HL-60 (cell line): ENCODE data around the gene DSCAML1.

Experiments used
- DNase-seq, 2 experiments: peaks; one replicate each; pipeline ENCODE4 v3.0.0-alpha.2; 2010 to 2020; ENCODE audit warnings: low read depth in 1 of 2, low spot score in 1 of 2
- H3K27ac ChIP-seq: fragments of 250-450 bp; sonication (Bioruptor Pico); replicated peaks from 2 replicates; pipeline ENCODE4 v1.5.1; 2020; ENCODE audit warnings: mild to moderate bottlenecking, moderate library complexity
- H3K27me3 ChIP-seq: fragments of 250-450 bp; sonication (Bioruptor Pico); 2 replicates; pipeline ENCODE4 v1.5.1; 2021; ENCODE audit warnings: mild to moderate bottlenecking, moderate library complexity; ENCODE audit not compliant: insufficient read depth, poor library complexity, severe bottlenecking
- H3K4me3 ChIP-seq: replicated peaks from 2 replicates; pipeline ENCODE4 v1.5.1; 2011; ENCODE audit warnings: mild to moderate bottlenecking, control low read depth, low read length; ENCODE audit not compliant: insufficient read depth
- GABPA ChIP-seq: IDR thresholded peaks from 2 replicates; pipeline ENCODE4 v1.6.1; 2012; ENCODE audit warnings: low read depth
- POLR2AphosphoS5 ChIP-seq: IDR thresholded peaks from 2 replicates; pipeline ENCODE4 v1.6.1; 2012; ENCODE audit warnings: low read depth
- SPI1 ChIP-seq: IDR thresholded peaks from 2 replicates; pipeline ENCODE4 v1.6.1; 2012; ENCODE audit warnings: low read depth, mild to moderate bottlenecking, borderline replicate concordance
- TF ChIP-seq, protein P1 (sequence below): IDR thresholded peaks from one replicate; pipeline ENCODE4 v1.5.1; 2011; ENCODE audit warnings: low read length, control low read depth, inconsistent platforms; ENCODE audit not compliant: insufficient read depth
- TF ChIP-seq, protein P2 (sequence below): IDR thresholded peaks from 2 replicates; pipeline ENCODE4 v1.6.1; 2012; ENCODE audit warnings: low read depth; ENCODE audit not compliant: insufficient replicate concordance

DSCAML1 gene

DNA sequence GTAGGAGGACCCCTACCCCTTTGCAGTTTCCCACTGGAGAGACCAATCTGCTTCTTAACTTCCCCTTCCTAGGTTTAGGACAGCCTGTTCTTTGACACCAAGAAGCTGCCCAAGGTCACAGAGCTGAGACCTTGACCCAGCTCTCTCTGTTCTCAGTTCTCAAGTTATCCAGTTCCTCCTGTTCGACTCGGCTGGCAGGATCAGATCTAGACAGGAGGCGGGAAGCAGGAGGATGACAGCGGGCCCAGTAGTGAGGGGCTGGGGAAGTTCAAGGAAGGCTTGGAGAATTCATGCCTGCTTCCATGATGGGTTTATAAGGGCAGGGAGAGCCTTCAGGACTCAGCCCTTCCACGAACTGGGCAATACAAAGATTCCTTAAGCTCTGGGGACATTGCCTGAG is 210.6 kb downstream of the DSCAML1 start:
- DNase-seq, result no peak
- TF ChIP-seq GABPA (no peak), SPI1 (no peak)
- no peak overlapping the region for H3K27ac ChIP-seq
- H3K4me3 ChIP-seq, result no peak overlapping the region
- no peaks in the 10 kb centered on the region for H3K27me3 ChIP-seq

DNA sequence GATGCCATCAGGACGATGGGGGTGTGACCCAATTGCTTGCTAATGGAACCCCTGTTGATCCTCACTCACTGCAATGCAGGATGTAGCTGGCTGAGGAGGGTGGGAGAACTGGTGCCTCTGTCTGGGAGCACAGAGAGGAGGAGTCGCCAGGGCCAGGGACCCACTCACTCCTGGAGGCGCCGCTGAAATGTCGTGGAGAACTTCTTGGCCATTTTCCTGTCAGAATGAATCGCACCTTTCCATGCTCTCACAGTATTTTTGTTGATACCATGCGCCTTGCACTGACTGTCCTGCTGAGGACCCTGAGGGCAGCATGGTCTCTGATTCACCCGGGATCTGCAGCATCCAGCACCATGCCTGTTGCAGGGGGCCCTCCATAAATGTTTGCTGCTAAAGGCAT is 211.4 kb downstream of the DSCAML1 start:
- TF ChIP-seq SPI1 (no peak), GABPA (no peak), POLR2AphosphoS5 (no peak)
- TF ChIP-seq, protein P1, sequence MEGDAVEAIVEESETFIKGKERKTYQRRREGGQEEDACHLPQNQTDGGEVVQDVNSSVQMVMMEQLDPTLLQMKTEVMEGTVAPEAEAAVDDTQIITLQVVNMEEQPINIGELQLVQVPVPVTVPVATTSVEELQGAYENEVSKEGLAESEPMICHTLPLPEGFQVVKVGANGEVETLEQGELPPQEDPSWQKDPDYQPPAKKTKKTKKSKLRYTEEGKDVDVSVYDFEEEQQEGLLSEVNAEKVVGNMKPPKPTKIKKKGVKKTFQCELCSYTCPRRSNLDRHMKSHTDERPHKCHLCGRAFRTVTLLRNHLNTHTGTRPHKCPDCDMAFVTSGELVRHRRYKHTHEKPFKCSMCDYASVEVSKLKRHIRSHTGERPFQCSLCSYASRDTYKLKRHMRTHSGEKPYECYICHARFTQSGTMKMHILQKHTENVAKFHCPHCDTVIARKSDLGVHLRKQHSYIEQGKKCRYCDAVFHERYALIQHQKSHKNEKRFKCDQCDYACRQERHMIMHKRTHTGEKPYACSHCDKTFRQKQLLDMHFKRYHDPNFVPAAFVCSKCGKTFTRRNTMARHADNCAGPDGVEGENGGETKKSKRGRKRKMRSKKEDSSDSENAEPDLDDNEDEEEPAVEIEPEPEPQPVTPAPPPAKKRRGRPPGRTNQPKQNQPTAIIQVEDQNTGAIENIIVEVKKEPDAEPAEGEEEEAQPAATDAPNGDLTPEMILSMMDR, result no peak
- TF ChIP-seq, protein P2, sequence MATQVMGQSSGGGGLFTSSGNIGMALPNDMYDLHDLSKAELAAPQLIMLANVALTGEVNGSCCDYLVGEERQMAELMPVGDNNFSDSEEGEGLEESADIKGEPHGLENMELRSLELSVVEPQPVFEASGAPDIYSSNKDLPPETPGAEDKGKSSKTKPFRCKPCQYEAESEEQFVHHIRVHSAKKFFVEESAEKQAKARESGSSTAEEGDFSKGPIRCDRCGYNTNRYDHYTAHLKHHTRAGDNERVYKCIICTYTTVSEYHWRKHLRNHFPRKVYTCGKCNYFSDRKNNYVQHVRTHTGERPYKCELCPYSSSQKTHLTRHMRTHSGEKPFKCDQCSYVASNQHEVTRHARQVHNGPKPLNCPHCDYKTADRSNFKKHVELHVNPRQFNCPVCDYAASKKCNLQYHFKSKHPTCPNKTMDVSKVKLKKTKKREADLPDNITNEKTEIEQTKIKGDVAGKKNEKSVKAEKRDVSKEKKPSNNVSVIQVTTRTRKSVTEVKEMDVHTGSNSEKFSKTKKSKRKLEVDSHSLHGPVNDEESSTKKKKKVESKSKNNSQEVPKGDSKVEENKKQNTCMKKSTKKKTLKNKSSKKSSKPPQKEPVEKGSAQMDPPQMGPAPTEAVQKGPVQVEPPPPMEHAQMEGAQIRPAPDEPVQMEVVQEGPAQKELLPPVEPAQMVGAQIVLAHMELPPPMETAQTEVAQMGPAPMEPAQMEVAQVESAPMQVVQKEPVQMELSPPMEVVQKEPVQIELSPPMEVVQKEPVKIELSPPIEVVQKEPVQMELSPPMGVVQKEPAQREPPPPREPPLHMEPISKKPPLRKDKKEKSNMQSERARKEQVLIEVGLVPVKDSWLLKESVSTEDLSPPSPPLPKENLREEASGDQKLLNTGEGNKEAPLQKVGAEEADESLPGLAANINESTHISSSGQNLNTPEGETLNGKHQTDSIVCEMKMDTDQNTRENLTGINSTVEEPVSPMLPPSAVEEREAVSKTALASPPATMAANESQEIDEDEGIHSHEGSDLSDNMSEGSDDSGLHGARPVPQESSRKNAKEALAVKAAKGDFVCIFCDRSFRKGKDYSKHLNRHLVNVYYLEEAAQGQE, result no peak
- no peak overlapping the region for H3K4me3 ChIP-seq
- DNase-seq, result no peak
- H3K27me3 ChIP-seq, result no peaks in the 10 kb centered on the region
- H3K27ac ChIP-seq, result no peak overlapping the region

DNA sequence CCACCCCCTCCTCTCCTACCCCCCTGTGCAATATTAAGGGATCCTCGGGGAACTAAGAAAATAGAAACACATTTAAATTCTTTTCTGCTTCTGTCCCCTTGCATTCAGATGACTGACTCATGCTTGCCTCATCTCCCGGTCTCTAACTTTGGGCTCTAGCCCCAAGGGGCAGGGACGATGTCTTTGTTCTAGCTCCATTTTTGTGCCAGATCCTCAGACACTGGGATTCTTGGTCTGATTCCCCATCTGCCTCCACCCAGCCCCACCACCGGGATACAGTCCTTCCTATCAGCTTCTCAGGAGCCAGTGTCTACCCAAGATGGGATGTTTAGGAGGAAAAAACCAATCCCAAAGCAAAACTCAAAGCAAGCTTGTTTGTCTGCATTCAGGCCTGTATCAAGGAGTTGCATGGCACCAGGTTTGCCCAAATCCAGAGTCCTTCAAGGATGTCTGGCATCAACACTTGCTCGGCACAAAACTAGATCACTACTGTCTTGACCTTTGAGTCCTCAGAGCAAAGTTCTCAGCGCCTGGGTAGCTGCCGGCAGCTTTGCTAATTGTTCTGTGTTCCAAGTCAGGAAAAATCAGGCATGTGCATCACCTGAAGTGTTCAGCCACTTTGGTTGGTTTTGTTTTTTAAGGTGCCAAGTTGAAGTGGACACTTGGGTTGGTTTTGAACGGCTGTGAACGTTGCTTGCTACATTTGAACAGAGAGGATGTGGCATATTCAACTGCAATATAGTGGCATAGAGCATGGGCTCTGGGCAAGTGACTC is 212.8 kb downstream of the DSCAML1 start:
- no peak for TF ChIP-seq SPI1
- no peak for TF ChIP-seq GABPA
- TF ChIP-seq, protein P1, result no peak
- TF ChIP-seq POLR2AphosphoS5, result no peak
- TF ChIP-seq, protein P2, result no peak
- H3K4me3 ChIP-seq, result no peak overlapping the region
- no peak for DNase-seq
- no peak overlapping the region for H3K27ac ChIP-seq
- no peaks in the 10 kb centered on the region for H3K27me3 ChIP-seq

DNA sequence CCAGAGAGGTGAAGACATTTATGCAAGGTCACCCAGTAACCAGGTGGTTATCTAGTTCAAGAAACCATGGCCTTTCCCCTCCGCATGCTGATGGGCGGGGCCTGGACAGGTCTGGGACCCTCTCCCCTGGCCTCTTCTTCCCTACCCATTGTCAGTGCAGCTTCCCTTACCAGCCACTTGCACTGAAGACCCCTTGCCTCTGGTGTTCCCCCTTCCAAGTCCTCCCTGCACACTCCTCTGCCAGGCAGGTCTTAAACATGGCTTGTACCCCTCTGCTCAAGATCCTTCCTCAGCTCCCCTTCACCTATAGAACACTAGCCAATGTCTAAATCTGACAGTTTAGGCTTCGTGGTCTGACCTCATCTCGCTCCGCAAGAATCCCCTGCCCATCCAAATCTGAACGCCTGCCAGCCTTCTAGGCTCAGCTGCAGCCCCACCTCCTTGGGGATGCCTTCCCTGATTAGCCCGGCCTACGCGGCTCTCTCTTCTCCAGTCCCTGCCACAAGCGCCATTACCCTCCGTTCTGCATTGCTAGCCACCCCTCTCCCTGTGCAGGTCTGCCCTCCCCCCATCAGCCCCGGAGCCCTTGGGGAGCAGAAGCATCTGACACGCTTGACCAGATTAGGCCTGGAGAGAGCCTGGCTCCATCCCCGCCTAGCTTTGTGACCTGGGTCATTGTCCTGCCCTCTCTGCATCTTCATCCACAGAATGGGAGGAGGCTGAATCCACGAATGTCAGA is 213.8 kb downstream of the DSCAML1 start:
- DNase-seq, result no peak
- H3K4me3 ChIP-seq, result no peak overlapping the region
- TF ChIP-seq SPI1 (no peak), POLR2AphosphoS5 (no peak), GABPA (no peak)
- TF ChIP-seq, protein P1, result no peak
- TF ChIP-seq, protein P2, result no peak
- H3K27ac ChIP-seq, result no peak overlapping the region
- no peaks in the 10 kb centered on the region for H3K27me3 ChIP-seq
